AG09319 (cell line): ENCODE measurements around the gene STX8.
A peak's percentile ranks its signal among the peaks of the same experiment; 100 is the strongest.
"Not testable (repeated sequence)": the region's sequence is repeated elsewhere in the genome, so short reads cannot be mapped to it uniquely, and the experiment has no call there.

Source experiments
- DNase-seq: peaks from one replicate; pipeline ENCODE4 v3.0.0-alpha.2; 2010; ENCODE audit warnings: low read depth; ENCODE audit errors: extremely low read depth
- TF ChIP-seq, protein P1 (sequence below): IDR thresholded peaks from 2 replicates; pipeline ENCODE4 v1.5.1; 2011; ENCODE audit warnings: low read depth, mild to moderate bottlenecking, inconsistent platforms, low read length, moderate library complexity

STX8 gene

DNA sequence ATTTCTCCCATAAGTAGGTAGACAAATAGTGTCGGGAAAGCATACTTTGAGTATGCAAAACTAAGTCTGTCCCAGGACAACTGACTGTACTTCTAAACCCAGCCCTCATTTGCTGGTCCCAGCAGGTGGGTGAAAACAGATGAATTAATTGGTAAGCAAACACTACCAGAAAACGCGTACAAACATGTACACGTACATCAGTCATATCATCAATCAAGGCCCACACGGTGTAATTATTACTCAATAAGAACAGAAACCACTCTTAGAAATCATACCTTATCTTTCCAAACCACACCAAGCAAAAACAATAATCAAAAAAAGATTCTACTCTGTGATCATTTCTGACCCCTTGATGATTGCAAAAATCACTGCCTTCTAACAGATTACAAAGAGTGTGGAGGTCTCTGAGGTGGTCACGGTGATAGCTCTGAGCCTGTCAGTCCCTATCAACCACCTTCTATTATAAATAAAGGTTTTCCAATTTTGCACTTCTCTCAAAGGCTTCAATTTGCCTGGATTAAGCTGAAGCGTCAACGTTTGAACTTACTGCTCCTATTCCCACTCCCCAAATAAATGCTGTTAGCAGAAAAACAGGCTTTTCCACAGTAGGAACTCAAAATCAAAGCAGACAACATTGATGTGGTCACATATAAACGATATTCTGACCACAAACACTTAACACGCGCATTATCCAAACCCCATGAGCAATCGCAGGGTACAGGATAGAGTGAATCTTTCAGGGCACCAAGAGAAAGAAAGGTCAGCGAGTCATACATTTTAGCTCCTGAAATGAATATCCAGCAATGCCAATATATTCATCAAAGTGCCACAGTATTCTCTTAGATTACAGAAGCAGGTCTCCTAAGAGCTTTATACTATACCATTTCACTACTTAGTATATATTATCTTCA, 211.9 kb downstream of the STX8 start:
- TF ChIP-seq, protein P1, sequence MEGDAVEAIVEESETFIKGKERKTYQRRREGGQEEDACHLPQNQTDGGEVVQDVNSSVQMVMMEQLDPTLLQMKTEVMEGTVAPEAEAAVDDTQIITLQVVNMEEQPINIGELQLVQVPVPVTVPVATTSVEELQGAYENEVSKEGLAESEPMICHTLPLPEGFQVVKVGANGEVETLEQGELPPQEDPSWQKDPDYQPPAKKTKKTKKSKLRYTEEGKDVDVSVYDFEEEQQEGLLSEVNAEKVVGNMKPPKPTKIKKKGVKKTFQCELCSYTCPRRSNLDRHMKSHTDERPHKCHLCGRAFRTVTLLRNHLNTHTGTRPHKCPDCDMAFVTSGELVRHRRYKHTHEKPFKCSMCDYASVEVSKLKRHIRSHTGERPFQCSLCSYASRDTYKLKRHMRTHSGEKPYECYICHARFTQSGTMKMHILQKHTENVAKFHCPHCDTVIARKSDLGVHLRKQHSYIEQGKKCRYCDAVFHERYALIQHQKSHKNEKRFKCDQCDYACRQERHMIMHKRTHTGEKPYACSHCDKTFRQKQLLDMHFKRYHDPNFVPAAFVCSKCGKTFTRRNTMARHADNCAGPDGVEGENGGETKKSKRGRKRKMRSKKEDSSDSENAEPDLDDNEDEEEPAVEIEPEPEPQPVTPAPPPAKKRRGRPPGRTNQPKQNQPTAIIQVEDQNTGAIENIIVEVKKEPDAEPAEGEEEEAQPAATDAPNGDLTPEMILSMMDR = no peak
- no peak for DNase-seq

DNA sequence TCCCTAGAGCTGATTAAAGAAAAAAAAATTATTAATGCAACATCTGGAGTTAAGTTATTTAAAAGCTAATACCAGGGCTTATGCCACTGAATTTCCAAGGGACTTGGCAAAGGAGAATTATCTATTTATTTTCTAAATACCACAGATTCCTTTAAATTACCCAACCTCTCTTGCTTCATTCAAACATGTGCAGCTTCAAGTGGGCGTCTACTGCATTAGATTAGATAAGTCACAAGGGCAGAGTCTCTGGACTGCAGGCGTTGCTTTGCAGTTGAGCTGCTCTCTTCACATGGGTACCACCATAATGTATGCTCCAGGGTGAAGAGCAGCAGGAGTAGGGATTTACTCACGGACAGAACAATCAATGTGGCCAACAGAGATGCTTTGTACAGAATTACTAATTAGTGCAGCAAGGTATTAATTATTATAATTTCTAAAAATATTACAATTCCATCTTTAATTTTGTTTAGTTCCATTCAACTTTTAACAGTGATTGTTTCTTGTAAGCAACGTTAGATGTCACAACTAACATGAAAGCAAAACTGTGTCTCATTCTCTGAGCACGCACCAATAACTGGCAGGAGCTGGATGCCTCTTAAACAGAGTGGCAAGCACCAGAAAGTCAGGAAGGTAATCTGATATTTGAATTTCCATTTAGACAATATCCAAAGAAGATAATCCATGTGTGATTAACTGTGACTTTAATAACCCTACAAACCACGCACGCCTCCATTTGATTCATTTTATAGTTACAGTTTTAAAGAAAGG, 214.2 kb downstream of the STX8 start:
- TF ChIP-seq, protein P1 = no peak
- DNase-seq = peak; percentile 67

DNA sequence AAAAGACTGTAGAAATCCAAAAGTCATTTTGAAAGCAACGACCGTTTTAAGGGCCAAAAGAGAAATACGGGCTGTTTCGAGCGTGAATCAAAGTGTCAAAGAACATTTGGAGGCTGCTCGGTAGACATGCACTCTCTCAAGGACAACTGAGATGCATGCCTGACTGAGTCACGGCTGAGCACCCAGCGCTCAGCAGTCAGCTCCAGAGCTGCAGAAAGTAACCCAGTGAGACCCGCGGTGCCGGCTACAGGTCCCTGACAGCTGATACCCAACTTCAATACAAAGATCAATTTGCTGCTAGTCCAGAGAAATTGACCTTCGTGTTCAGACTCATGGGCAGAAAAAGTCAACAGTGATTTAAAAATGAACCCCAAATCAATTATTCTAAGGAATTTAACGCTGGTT, 214.9 kb downstream of the STX8 start:
- TF ChIP-seq, protein P1 = no peak

DNA sequence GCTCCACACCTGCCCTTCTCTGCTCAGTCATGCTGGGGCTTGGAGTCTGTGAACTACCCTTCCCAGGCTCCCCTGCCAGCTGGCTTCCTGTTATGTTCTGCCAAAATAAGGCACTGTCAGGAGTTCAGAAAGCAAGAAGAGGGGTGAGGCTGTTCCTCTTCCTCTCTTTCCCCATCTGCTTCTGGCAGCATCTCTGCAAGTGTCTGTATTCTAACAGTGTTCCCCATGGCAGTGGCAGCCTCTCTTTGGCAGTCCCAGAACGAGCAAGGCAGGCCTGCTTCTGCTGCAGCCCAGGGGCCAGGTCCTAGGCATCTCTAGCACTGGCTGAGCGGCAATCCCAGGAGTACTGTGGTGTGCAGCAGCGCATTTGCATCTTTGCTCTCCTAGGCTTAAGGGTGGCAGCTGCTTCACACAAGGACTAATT, 219.1 kb downstream of the STX8 start:
- no peak for DNase-seq
- TF ChIP-seq, protein P1 = no peak

More for the DNA sequence above, 214.9 kb downstream of the STX8 start:
- DNase-seq = peak; percentile 32

DNA sequence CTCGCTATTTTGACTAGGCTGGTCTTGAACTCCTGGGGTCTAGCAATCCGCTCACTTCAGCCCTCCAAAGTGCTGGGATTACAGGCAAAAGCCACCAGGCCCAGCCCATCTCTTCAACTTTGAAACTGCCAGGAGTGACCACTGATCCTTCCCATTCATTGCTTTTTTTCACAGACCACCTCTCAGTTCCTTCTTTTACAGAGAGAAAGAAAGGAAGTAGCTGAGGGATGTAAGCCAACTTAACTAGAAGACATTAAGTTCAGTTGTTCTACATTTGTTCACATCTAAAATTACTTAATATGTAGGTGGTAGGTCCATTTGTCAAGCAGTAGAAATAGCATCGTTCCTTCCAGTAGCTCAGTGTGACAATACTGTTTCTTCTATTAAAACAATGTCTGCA, 219.8 kb downstream of the STX8 start:
- TF ChIP-seq, protein P1 = no peak
- DNase-seq = no peak

DNA sequence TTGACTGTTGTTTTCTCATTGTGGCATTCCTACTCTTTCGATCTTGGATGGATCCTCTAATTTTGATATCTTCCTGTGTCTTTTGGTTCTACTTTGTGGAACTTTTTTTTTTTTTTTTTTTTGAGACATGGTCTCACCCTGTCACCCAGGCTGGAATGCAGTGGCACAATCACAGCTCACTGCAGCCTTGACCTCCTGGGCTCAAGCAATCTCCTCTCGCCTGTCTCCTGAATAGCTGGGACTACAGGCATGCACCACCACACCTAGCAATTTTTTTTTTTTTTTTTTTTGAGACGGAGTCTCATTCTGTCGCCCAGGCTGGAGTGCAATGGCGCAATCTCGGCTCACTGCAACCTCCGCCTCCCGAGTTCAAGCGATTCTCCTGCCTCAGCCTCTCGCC, 220.4 kb downstream of the STX8 start:
- DNase-seq = not testable (repeated sequence)

DNA sequence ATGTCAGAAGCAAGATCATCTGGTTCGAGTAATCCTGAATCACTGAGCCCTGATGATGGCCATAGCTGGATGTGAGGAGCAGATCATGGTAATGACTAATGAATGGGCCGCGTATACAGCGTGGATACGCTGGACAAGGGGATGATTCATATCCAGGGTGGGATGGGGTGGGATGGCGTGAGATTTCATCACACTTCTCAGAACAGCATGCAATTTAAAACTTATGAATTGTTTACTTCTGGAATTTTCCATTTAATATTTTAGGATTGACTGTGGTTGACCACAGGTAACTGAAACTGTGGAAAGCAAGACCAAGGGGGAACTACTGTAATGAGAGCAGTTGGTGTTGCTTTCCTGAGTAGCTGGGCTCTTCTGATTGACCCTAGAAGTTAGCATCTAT, 225.5 kb downstream of the STX8 start:
- TF ChIP-seq, protein P1 = no peak
- DNase-seq = peak; percentile 87
